Activated T-cell treated with anti-CD3 and anti-CD28 coated beads, Interleukin-2, amount 50 U/mL, for 4 hours (primary cell): Measurements from ENCODE around the gene FZD1. TPM values are rescaled to one million over a fixed set of nuclear protein-coding genes. Genes with fewer than 3 reads are reported as not detected.

ENCODE experiments used
- ATAC-seq, 2 donors: fragments of 200-7000 bp; cut with Tn5 transposase; one replicate each; pipeline ENCODE4 v1.10.0; 2021
- DNase-seq: peaks from one replicate; pipeline ENCODE4 v3.0.0-alpha.2; 2020
- H3K27me3 Mint-ChIP-seq: one replicate; pipeline ENCODE4 v1.8.0; 2021; ENCODE audit warnings: low read depth, mixed read lengths
- H3K36me3 Mint-ChIP-seq: one replicate; pipeline ENCODE4 v1.8.0; 2022; ENCODE audit warnings: mixed read lengths; ENCODE audit not compliant: insufficient read depth
- H3K4me1 Mint-ChIP-seq: one replicate; pipeline ENCODE4 v1.8.0; 2021; ENCODE audit warnings: low read depth, mixed read lengths
- H3K4me3 Mint-ChIP-seq: one replicate; pipeline ENCODE4 v1.8.0; 2021; ENCODE audit warnings: mild to moderate bottlenecking, moderate library complexity, mixed read lengths
- H3K9me3 Mint-ChIP-seq: one replicate; pipeline ENCODE4 v1.8.0; 2021; ENCODE audit warnings: mixed read lengths
- total RNA-seq, 3 donors: library from RNA; stranded (reverse); gene quantifications; one replicate each; pipeline ENCODE4 v1.2.1, GENCODE V29; 2021

Gene FZD1
- total RNA-seq, 3 donors from 2014 or later, result 0.22 to 0.56 (median 0.26) TPM

DNA sequence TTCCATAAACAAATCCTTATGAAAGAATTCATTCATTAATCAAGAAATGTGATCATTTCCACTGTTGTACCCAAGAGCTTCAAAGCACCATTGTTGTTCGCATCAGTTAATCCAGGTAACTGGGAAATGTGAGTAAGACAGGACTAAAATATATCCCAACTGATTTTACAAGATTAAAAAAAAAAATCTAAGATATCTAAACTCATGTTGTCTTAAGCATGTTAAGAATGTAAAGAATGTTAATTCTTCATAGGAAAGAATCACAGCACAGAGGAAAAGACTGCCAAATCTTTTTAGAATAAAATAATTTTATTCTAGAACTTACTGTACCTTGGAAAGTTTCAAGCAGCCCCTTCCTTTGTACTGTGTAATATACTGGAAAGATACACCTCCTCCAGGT, 16.4 kb downstream of the FZD1 start:
- DNase-seq (no peak), ATAC-seq (no peak)
- H3K36me3 Mint-ChIP-seq, result no peaks in the 10 kb centered on the region
- no peaks in the 10 kb centered on the region for H3K9me3 Mint-ChIP-seq
- no peaks in the 10 kb centered on the region for H3K27me3 Mint-ChIP-seq
- no peak overlapping the region for H3K4me3 Mint-ChIP-seq
- no peaks in the 10 kb centered on the region for H3K4me1 Mint-ChIP-seq

DNA sequence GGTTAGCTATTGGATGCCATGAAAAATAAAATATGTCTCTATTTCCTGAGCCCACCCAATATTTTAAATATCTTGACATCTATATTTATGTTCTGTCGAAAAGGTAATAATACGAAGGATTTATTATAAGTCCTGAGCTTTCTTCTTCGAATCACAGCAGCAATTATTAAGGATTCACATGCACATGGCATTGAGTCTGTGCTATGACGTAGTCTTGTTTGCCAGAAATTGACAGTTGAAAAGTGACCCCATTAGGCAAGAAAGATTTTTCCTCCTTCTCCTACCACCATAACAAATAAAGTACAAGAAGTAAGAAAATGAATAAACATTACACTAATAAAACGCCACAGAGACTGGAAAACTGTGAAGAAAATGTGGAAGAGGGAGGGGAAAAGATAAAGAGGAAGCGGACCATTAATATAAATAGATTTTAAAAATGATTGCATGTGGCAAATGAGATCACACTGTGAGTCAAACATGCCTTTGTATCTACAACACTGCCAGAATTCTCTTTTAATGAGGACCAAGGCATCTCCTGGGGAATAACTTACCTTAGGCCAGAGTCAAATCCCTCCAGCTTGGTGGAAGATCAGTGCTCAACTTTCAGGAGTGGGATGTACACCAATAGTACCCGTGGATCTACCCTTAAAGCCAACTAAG, 21.6 kb downstream of the FZD1 start:
- no peaks in the 10 kb centered on the region for H3K27me3 Mint-ChIP-seq
- ATAC-seq (no peak), DNase-seq (no peak)
- no peaks in the 10 kb centered on the region for H3K36me3 Mint-ChIP-seq
- H3K9me3 Mint-ChIP-seq, result peaks cover 4% of the 10 kb centered on the region
- H3K4me3 Mint-ChIP-seq, result no peak overlapping the region
- H3K4me1 Mint-ChIP-seq, result no peaks in the 10 kb centered on the region

DNA sequence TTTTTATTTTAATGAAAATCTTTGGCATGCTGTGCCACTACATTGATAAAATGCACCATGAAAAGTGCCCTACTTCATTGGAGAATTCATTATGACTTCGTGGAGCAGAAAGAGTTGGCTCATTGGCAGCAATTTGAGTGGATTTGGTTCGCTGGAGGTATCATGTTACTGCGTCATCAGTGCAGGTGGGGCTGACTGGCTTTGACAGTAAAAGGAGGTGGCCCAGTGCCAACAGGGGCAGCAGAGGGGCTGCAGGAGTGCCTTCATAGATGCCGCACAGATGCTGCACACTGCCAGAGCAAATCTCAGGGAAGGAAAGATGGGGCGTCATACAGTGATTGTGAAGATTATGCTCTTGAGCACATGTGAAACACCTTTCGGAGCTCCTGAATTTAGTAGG, 22.2 kb downstream of the FZD1 start:
- DNase-seq (no peak), ATAC-seq (no peak)
- Mint-ChIP-seq H3K4me1 (no peaks in the 10 kb centered on the region), H3K4me3 (no peak overlapping the region), H3K27me3 (no peaks in the 10 kb centered on the region), H3K36me3 (no peaks in the 10 kb centered on the region), H3K9me3 (peaks cover 4% of the 10 kb centered on the region)

DNA sequence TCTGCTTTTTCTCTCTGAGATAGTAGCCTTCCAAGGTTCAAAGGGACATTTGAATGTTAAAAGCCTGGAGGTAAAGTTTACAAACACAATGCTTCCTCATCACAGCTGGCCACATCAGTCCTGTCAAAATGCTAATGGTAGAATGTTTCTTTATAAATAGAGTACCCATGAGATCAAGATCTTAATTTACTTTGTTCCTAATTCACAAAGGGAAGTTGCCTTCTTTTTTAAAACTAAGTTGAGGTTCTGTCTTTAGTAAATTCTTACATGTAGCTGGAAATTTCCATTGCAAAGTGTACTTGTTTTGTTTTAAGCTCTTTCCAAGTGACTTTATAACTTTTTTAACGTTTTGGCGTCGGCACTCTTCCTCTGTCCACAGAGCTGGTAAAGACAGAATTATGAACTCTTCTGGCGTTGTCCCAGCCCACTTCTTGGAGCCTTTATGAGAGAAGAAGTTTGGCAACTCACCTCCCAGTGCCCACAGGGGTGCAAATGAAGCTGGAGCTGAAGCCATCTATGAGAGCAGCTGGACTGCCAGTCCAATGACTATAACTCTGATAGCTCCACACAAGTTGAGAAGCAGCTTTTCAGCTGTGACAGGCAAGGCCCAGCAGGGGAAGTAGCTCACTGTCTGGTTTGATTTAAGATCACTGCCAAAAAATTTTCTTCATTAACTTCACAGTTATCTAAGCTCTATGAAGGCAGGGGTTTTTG, 23.3 kb downstream of the FZD1 start:
- no peaks in the 10 kb centered on the region for H3K27me3 Mint-ChIP-seq
- no peaks in the 10 kb centered on the region for H3K36me3 Mint-ChIP-seq
- no peak overlapping the region for H3K4me3 Mint-ChIP-seq
- DNase-seq (no peak), ATAC-seq (no peak)
- no peaks in the 10 kb centered on the region for H3K4me1 Mint-ChIP-seq
- peaks cover 4% of the 10 kb centered on the region for H3K9me3 Mint-ChIP-seq

DNA sequence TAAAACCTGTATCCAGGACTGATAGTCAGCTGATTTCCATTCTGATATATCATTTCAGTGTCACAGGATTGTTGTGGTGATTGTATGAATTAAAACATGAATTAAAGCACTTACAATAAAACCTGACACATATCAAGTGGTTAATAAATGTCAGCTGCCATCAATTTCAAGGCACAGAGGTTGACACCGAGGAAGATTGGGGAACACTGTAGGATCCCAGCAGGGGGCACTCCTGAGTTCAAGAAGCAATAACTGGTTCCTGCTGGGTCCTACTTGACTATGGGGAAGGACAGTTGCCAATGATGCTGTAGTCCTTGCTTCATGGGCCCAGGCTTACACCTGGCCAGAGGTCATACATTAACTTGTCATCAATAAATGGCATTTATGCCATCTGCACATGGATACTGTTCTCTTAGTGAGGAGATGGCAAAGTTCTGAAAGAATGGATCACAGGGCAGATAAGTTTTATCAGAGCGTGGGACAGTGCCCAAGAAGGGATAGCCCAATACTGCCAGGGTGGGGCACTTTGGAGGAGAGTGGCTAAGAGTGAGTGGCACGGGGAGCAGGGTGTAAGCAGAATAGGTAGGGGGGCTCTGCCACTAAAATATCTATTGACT, 24.1 kb downstream of the FZD1 start:
- Mint-ChIP-seq H3K36me3 (no peaks in the 10 kb centered on the region), H3K4me1 (no peaks in the 10 kb centered on the region), H3K9me3 (peaks cover 4% of the 10 kb centered on the region), H3K27me3 (no peaks in the 10 kb centered on the region), H3K4me3 (no peak overlapping the region)
- no peak for DNase-seq
- ATAC-seq, result no peak

DNA sequence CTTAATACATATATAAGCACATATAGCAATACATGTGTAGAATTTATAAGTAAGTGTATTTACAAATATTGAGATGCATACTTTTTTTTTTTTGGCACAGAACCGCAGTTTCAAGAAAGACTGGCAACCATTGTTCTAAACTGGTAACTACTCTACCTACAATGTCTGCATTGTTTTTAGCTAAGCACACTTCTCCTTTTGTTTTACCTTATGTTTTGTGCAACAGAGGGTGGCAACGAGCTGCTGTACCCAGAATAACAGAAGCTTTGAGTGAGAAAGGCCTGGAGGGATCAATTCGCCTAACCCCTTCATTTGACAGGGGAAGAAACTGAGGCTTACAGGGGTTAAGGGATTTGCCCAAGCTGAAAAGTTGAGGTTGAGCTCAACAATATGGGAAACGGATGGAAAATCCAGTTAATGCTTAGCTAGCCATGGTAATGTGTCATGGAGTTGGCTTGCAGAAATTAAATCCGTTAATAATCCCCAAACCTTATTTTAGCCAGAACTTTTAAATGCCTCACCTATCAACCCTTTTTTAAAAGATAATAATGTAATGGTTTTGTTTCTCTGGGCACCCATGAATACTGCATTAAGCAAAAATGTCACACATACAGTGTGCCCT, 25.5 kb downstream of the FZD1 start:
- ATAC-seq, result no peak
- no peak for DNase-seq
- Mint-ChIP-seq H3K4me3 (no peak overlapping the region), H3K9me3 (peaks cover 4% of the 10 kb centered on the region), H3K27me3 (no peaks in the 10 kb centered on the region), H3K36me3 (no peaks in the 10 kb centered on the region), H3K4me1 (no peaks in the 10 kb centered on the region)

DNA sequence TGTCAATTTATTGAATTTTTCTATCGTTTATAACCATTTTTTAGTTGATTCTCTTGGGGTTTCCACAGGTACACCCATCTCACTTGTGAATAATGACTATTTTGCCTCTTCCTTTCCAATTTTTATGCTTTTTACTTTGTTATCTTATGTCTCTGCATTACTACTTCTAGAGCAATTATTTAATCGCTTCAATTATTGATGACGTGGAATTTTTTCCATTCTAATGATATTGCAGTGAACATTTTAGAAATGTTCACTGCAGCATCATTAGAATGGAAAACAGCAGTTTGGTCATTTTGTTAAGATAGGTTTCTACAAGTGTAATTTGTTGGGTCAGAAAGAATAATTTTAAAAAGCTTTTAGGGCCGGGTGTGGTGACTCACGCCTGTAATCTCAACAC, 27.1 kb downstream of the FZD1 start:
- H3K9me3 Mint-ChIP-seq, result peaks cover 4% of the 10 kb centered on the region
- DNase-seq (no peak), ATAC-seq (no peak)
- no peak overlapping the region for H3K4me3 Mint-ChIP-seq
- no peaks in the 10 kb centered on the region for H3K4me1 Mint-ChIP-seq
- no peaks in the 10 kb centered on the region for H3K36me3 Mint-ChIP-seq
- no peaks in the 10 kb centered on the region for H3K27me3 Mint-ChIP-seq

DNA sequence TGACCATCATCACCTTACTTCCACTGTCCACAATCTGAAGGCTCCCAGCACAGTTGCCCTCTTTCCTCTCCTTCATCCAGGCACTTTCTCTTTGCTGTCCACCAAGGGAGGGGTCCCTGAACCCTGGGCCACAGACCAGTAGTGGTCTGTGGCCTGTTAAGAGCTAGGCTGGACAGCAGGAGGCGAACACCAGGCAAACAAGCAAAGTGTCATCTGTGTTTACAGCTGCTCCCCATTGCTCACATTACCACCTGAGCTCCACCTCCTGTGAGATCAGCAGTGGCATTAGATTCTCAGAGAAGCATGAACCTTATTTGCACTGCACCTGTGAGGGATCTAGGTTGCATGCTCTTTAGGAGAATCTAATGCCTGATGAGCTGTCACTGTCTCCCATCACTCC, 27.7 kb downstream of the FZD1 start:
- Mint-ChIP-seq H3K4me3 (no peak overlapping the region), H3K36me3 (no peaks in the 10 kb centered on the region), H3K9me3 (peaks cover 4% of the 10 kb centered on the region), H3K27me3 (no peaks in the 10 kb centered on the region), H3K4me1 (no peaks in the 10 kb centered on the region)
- ATAC-seq (no peak), DNase-seq (no peak)

DNA sequence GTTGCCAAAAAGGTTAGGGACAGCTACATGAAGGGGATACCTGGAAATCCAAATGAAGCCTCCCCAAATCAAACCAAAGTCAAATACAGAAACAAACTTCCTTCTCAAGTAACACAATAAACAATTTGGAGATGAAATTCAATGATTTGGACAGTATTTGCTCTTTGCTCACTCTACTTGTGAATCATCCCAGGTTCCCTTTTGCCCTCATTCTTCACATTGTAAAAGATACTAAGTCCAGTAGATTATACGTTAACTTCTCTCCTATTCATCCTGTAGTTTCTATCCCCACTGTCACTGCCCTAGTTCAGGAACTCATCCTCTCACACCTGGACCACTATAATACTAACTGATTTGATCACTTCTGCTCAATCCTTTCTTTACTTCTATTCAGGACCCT, 28.3 kb downstream of the FZD1 start:
- DNase-seq (no peak), ATAC-seq (no peak)
- H3K9me3 Mint-ChIP-seq, result peaks cover 4% of the 10 kb centered on the region
- no peaks in the 10 kb centered on the region for H3K27me3 Mint-ChIP-seq
- no peak overlapping the region for H3K4me3 Mint-ChIP-seq
- H3K36me3 Mint-ChIP-seq, result no peaks in the 10 kb centered on the region
- no peaks in the 10 kb centered on the region for H3K4me1 Mint-ChIP-seq

DNA sequence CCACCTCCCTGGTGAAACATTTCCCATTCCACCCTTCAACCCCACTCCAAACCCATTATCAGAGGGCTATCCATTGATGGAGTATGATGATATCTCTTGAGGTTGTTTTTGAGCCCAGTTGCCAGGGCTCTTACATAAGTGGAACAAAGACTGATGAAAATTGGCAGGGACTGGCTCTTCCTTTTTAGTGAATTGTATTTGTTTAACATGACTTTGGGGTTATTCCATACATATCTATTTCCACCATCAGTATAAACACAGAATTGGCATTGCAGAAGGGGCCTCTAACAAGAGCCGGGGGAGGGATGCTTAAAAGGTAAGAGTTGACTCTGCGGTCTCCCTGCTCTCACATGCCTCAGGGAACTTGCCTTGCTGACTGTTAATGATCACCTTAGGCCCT, 28.9 kb downstream of the FZD1 start:
- Mint-ChIP-seq H3K4me3 (no peak overlapping the region), H3K36me3 (no peaks in the 10 kb centered on the region), H3K4me1 (no peaks in the 10 kb centered on the region), H3K9me3 (peaks cover 3% of the 10 kb centered on the region), H3K27me3 (no peaks in the 10 kb centered on the region)
- no peak for DNase-seq
- ATAC-seq, result no peak

DNA sequence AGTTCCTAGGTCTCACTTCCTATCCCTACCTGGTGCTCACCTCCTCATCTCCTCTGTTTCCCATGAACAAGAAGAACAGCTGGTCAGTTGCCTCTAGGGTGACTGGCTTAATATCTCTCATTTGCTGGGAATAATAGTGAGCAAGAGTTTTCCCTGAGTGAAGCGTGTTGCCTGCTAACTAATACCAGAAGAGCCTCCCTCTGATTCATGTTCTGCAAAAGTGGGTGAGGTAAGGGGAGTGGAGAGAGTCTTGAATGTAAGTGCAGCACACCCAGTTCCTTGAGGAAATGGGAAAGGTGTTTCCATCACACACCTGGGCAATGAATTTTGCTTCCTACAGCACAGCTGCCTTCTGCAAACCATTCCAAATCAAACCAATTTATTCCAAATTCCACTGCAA, 29.6 kb downstream of the FZD1 start:
- H3K4me3 Mint-ChIP-seq, result no peak overlapping the region
- ATAC-seq, result no peak
- no peak for DNase-seq
- no peaks in the 10 kb centered on the region for H3K36me3 Mint-ChIP-seq
- no peaks in the 10 kb centered on the region for H3K4me1 Mint-ChIP-seq
- H3K9me3 Mint-ChIP-seq, result no peaks in the 10 kb centered on the region
- H3K27me3 Mint-ChIP-seq, result no peaks in the 10 kb centered on the region

DNA sequence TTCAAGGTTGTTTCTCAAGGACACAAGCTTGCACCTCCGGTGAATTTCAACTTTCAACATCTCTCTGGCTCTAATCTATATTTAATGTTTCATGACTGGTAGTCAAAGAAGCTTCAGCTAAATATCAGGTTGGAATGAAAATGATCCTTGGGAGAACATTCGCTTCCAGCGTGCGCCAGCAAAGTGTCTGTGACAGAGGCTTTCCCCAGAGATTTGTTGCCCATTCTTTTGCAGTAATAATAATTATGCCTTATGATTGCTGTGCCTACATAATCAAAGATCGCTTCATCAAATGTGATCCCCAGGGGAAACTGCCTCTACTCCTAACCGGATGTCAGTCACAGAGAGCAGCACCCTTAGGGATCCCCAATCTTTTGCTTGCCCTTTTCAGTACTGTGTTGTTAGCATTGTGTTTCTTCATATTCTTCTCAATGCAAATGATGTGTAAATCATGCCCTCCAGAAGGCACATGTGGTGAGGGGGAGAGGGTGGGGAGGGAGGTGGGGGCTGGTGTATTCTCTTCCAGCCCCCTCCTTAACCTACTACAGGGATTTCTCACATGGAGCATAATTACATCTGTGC, 30.5 kb downstream of the FZD1 start:
- H3K4me3 Mint-ChIP-seq, result no peak overlapping the region
- no peaks in the 10 kb centered on the region for H3K9me3 Mint-ChIP-seq
- no peaks in the 10 kb centered on the region for H3K36me3 Mint-ChIP-seq
- DNase-seq (no peak), ATAC-seq (no peak)
- no peaks in the 10 kb centered on the region for H3K4me1 Mint-ChIP-seq
- H3K27me3 Mint-ChIP-seq, result no peaks in the 10 kb centered on the region

DNA sequence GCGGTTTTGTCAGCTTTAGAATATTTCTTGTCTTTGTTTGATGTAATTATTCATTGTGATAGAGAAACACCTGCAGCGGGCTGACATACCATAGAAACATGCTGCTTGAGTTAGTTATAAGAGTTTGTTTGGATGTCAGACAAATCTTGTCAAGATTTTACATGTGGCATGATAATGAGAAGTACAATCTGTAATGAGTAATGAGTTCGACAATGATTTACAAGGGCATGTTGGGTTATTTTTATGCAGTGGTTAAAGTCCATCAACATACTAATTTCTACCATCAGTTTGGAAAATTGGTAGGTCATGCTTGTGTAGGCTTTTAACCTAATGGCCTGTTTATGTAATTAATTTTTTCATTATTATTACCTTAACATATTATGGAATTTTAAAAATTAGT, 31.3 kb downstream of the FZD1 start:
- ATAC-seq, result no peak
- no peaks in the 10 kb centered on the region for H3K4me1 Mint-ChIP-seq
- H3K9me3 Mint-ChIP-seq, result no peaks in the 10 kb centered on the region
- no peak overlapping the region for H3K4me3 Mint-ChIP-seq
- no peaks in the 10 kb centered on the region for H3K36me3 Mint-ChIP-seq
- H3K27me3 Mint-ChIP-seq, result no peaks in the 10 kb centered on the region
- no peak for DNase-seq

DNA sequence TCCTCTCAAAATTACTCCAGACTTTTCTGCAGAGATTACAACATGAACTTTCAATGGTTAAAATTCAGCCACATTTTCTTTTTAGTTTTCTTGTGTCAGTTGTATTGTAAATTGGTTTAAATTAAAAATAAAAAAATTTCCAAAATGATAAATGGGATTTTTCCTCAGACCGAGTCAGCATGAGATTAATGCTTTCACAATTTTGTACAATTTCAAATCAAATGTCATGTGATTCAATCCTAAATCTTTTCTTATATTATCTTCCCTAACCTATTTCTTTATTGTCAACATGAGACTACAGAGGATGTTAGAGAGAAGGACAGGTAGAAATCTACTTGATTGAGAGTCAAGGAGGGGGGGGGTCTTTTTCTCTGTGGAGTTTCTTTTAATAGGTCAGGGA, 33.7 kb downstream of the FZD1 start:
- Mint-ChIP-seq H3K27me3 (no peaks in the 10 kb centered on the region), H3K9me3 (no peaks in the 10 kb centered on the region), H3K4me3 (no peak overlapping the region), H3K36me3 (no peaks in the 10 kb centered on the region), H3K4me1 (no peaks in the 10 kb centered on the region)
- DNase-seq, result no peak
- no peak for ATAC-seq
